Stimulated activated naive CD4-positive, alpha-beta T cell (primary cell): ENCODE measurements around the gene CNGA3.

Source experiments
- DNase-seq, 6 experiments: peaks; one replicate each; lab custom pipeline; 2025; lab: John Stamatoyannopoulos, UW

Gene CNGA3

GRCh38 chr2:98444436-98445176 is 98.3 kb downstream of the CNGA3 start, which contains the start of gene INPP4A:
INPP4A (plus strand) TSS chr2:98444858; CDS start chr2:98520049, 75,191 bp downstream.
- peak; percentile 62 to 83 (median 76) for DNase-seq

- DNase-seq = peak in 2 of 6 experiments; percentile 50 to 55
These were observed 99.0 kb downstream of the CNGA3 start for GRCh38 chr2:98445177-98445682.

DNA sequence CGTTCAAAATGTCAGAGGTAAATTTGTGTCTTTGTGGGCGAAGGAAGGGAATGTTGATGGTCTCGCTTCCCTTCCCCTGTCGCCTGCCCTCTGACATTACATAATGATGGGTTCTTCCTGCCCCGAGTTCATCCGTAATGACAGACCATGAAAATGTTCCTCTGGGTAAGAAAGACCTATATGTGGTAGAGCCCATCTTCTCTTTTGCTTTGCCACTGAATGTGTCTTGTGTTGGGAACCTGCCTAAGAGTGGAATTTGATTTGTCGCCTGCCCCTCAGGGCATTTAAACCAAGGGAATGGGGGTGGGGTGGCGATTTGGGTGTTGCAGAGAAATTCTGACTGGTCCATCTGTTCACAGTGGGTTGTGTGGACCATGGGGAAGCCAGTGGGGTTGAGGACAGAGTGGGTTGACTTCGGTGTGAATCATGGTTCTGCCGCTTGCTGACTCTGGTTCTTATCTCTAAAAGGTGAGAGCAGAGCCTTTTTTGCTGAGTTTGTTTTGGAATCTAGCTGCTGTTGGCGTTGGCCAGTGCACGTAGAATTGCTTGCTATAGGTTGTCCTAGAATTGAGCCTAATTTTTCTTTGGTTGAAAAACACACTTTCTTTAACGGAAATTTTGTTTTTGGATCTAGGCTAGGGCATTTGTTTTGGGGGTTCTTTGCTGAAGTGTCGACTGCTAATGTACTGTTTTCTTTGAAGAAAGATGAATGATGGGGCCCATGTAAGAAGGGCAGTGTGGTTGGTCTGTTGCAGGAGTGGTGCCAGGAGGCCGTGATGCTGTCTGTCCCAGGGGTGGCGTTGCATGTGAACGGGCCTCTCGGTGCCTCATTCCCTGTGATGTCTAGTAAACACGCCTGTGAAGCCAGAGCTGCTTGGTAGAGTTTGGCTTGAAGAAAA is 99.7 kb downstream of the CNGA3 start:
- DNase-seq = peak in 2 of 6 experiments; percentile 29 to 50

DNA sequence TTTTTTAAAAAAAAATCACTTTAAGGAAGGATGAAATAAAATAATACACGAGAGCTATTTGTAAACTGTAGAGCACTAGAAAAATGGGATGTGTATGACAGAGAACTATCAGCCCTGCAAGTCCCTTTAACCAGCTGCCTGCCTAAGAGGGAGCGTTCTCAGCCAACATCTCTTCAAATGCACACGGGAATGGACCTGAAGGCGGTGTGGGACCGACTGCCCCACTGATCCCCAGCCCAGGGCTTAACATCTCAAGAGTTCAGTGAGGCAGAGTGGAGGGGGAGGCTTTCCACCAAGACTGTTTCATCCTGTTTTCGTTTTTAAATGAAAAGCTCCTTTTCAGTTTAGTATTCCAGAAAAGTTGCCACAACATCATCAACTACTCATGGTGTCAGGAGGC is 100.6 kb downstream of the CNGA3 start:
- no peak for DNase-seq
